AG09319 (cell line): ENCODE results near the gene TMEM168.

ENCODE experiments used
- DNase-seq: peaks from one replicate; pipeline ENCODE4 v3.0.0-alpha.2; 2010; ENCODE audit warnings: low read depth; ENCODE audit errors: extremely low read depth
- TF ChIP-seq, protein P1 (sequence below): IDR thresholded peaks from 2 replicates; pipeline ENCODE4 v1.5.1; 2011; ENCODE audit warnings: low read depth, mild to moderate bottlenecking, inconsistent platforms, low read length, moderate library complexity

TMEM168 gene

DNA sequence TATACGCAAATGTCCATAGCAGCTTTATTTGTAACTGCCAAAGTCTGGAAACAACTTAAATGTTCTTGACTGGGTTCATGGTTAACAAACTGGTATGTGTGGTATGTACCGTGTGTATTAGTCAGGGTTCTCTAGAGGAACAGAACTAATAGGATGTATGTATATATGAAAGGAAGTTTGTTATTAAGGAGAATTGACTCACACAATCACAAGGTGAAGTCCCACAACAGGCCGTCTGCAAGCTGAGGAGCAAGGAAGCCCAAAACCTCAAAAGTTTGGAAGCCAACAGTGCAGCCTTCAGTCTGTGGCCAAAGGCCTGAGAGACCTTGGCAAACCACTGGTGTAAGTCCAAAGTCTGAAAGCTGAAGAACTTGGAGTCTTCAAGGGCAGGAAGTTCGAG is 66.8 kb downstream of the TMEM168 start:
- DNase-seq: no peak
- TF ChIP-seq, protein P1, sequence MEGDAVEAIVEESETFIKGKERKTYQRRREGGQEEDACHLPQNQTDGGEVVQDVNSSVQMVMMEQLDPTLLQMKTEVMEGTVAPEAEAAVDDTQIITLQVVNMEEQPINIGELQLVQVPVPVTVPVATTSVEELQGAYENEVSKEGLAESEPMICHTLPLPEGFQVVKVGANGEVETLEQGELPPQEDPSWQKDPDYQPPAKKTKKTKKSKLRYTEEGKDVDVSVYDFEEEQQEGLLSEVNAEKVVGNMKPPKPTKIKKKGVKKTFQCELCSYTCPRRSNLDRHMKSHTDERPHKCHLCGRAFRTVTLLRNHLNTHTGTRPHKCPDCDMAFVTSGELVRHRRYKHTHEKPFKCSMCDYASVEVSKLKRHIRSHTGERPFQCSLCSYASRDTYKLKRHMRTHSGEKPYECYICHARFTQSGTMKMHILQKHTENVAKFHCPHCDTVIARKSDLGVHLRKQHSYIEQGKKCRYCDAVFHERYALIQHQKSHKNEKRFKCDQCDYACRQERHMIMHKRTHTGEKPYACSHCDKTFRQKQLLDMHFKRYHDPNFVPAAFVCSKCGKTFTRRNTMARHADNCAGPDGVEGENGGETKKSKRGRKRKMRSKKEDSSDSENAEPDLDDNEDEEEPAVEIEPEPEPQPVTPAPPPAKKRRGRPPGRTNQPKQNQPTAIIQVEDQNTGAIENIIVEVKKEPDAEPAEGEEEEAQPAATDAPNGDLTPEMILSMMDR: no peak

DNA sequence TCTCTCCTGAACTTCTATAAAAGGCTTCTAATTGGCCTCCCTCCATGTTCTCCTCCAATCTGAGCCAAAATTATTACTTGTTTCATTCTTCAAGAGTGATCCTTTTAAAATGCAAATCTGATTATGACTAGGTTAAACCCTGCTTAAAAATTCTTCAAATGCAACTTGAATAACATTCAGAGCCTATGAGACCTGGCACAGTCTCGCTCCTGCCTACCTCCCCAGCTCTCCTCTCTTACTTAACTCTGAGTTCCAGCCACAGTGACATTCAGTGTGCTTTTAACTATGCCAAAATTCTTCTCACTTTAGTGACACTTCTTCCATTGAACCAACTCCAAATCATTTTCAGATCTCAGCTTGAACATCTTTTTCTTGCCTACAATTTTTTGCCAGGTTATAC is 68.8 kb downstream of the TMEM168 start:
- TF ChIP-seq, protein P1: no peak
- DNase-seq: no peak

DNA sequence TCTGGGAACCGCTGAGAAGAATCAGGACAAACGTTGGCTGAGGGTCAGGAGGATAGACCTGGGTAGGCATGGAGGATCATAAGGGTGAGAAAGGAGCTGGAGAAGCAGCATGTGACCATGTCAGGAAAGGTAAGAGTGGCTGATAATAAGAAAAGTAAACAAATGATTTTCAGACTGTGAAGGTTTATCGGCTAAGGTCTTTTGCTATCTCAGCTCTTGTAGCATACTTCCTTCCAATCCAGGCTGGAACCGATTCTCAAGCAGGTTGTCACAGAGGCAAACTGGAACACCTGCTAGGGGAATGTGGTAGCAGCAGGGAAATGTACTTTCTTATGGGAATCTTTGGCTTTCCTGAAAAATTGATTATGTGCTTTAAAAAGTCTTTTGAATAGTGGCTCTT is 74.7 kb downstream of the TMEM168 start:
- DNase-seq: no peak

DNA sequence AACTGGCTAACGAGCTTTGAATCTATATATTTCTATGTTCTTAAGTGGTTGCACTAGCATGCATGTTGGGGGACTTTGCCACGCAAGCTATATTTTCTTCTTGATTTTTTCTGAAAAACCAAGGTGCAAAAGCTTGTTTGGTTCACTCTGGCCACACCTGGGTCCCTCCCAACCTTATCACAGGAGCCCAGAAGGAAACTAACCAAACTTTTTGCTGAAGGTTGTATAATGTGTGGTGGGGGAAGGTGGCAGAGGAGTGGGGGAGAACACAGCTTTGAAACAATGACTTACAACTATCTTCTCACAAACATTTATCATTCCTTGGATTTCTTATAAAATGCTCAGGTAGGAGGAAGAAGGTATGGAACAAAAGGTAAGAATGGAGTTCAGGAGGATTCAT is 75.3 kb downstream of the TMEM168 start:
- TF ChIP-seq, protein P1: no peak
- no peak for DNase-seq

More for the DNA sequence above, 74.7 kb downstream of the TMEM168 start:
- TF ChIP-seq, protein P1: no peak
